Measurements from ENCODE around the gene MPDZ.
"Not testable (repeated sequence)": the region's sequence is repeated elsewhere in the genome, so short reads cannot be mapped to it uniquely, and the experiment has no call there.

MPDZ gene

DNA sequence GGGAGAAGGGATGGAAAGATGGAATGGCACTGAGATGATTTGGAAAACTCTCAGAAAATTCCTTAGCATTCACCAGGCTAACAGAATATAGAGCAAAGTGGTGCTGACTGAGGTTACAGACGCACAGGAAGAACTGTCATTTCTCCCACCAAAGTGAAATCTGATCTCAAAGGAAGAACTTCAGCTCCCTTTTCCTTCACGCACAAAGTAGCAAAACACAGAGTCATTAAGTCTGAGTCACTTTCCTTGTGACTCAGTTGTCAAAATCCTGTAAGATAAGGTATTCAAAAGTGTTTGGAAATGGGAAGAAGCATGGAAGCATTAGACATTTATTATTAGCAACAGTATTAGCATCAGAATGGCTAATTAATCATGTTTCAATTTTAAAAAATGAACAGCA is 11.7 kb downstream of the MPDZ start:
- no peak for DNase-seq (ENCODE audit: low read depth)

DNA sequence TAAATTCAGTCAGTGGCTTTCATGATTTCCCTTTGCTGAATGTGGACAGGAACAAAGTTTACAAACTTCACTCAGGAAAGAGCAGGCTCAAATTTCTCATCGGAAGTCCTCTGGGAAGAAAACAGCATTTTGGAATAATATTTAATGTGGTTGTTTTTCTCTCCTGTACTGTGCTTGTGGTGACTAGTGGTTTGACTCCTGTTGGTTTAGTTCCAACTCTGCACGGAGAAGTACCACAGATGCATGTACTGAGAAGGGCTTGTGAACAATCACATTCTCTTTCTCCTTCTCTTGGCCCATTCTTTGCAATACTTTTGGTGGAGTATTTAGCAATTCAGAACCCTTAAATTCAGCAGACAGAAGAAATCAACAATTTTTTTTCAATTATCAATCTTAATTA is 13.3 kb downstream of the MPDZ start:
- no peak for DNase-seq (ENCODE audit: low read depth)

DNA sequence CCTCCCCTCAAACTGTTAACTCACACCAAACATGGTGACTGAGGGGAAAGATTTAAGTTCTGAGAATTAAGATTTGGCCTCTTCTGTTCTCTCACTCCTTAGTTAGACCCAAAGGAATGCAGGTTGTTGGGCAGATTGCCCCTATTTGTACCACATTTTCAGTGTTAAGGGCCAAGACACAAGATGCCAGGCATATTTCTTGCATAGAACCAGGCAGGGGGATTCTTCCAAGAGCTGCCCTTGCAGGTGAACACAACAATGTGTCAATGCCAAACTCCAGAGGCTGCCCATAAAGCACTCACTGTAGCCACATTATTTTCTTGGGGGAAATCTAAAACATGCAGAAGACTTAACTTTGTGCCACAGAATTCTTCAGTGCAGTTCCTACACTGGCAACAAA is 14.7 kb downstream of the MPDZ start:
- DNase-seq (ENCODE audit: low read depth): no peak

DNA sequence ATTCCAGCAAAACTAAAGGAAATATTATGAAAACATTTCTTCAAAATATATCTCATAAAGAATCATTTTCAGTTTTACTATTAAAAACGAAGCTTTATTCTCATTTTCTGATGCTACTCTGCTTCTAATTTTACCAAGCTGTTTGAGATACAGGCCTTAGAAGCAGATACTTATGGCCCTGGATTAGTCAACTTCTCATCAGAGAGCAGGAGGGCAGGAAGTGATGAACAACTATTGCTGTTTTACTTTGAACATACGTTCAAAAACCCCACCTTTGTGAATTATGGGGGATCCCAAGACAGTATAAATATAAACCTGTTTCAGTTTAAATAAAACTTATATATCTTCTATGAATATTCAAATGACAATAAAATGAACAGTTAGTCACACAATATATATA is 16.0 kb downstream of the MPDZ start:
- no peak for DNase-seq (ENCODE audit: low read depth)

DNA sequence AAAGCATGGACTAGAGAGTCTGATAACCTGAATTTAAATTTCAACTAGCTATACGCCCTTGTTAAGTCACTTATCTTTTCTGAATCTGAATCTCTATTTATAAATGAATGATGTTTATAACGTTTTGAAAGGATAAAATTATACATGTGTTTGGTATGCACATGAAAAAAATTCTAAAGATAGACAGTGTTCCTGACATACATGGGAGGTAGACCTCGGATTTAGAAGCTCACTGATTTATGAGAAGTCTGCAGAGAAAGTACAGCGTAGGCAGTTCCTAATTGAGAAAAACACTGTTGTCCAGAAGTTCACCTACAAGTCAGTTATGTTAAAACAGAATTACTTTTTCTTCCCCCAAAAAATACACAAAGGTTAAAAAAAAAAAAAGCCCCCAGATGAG is 26.6 kb downstream of the MPDZ start:
- no peak for DNase-seq (ENCODE audit: low read depth)

DNA sequence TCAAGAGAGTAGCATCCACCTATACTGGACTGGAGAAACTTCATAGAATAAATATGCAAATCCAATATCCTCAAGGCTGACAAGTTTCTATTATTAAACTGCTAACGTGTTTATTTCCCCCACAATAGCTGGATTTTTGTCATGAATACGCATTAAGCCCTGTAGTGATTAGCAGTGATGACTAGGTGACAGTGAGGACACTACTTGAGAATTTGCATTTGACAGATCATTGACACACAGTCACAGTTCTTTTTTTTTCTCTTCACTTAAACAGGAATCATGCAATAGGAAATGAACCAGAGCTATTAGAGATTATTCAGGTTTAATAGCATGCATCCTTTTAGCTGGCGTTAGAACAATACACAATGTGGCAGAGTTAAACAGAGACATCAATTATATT is 35.3 kb downstream of the MPDZ start:
- no peak for DNase-seq (ENCODE audit: low read depth)

DNA sequence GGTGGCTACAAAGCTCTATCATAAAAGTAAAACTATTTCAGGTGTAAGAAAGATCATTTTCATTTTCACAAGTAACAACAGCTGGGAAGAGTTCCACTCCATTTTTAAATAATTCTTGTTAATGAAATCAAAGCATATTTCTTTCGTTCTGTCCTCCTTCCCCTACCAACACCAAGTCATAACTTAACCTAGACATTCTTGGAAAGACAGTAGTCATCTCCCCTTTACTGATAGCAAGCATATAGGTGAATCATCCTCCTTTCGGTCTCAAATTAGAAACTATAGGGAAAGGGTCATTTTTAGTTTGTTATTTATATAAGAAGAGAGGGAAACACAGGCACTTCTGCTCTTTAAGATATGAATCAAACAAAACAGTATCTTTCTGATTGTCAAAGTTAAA is 38.2 kb downstream of the MPDZ start:
- no peak for DNase-seq (ENCODE audit: low read depth)

DNA sequence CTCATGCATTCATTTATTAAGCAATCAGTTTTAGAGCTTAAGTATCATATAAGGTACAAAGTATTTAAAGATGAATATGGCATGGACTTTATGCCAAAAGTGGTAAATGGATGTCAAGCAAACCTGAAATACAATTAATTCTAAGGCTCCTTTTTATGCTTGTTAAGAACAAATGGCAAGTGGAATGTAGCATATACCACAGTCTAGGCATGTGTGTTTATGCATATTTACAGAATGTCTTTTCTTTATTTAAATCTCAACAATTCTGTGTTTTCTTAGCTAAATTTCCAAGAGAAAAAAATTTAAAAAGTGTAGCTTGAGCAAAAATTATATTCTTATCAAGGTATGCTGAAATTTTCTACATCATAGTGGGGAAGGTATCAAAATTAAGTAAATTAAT is 39.8 kb downstream of the MPDZ start:
- DNase-seq (ENCODE audit: low read depth): no peak

DNA sequence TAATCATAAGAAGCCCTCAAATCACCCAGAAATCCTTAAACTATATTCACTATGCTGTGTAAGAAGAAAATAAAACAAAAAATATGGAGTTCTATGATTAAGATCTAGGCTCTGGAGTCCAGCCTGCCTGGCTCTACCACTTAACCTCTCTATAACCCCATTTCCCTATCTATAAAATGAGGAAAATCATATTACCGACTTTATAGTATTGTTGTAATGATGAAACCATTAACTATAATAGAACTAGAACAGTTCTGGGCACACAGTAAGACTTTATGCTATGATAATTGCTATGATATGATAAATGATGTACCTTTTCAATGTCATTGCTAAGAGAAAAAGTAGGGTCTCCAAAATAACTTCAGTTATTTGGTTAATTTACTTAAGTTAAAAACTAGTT is 40.3 kb downstream of the MPDZ start:
- no peak for DNase-seq (ENCODE audit: low read depth)

DNA sequence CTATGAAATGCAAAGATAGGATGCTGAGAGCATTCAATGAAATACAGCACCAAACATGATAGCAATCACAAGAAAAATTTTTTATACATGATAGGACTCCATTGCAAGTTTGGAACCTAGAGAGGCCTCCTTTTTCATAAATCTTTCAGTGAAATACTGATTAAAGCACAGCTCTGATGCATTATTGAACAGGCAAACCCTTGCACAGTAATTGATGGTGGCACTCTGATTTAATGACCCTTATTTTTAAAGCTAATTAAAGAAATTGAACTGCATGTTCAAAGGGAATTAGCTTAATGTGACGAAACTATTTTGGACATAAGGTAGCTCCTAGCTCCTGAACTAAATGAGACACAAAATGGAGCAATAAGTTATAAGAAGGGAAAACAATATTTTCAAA is 44.6 kb downstream of the MPDZ start:
- DNase-seq (ENCODE audit: low read depth): no peak

DNA sequence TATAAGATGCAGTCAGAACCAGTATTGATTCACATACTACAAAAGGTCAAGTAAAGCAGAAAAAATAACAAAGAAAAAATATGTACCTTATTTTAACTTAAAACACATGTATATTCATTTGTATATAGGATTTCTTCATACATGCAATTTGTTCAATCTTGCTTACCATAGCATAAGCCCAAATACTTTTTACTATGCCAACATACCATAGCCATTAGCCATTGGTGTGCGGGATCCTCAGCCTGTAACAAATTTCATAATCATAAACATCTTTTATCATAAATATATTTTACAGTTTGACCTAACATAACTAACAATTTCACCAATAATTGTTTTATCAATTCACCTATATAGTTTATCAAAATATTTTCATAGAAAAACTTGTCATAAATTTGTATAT is 51.1 kb downstream of the MPDZ start:
- DNase-seq (ENCODE audit: low read depth): no peak

DNA sequence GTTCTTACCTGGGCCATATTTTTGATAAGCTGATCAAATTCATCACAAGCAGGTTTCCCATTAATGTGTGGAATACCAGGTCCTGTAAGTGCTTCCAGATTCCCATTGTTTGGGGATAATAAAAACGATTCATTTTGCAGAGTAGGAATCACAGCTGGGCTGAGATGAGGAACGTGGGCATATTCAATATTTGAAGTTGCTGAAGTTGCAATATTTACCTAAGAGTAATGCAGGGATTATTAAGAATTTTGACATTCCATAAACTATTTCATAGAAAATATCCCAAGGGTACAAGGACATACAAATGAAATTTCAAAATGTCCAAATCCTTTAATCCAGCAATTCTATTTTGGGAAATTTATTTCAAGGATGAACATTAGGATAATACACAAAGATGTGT is 55.1 kb downstream of the MPDZ start:
- no peak for DNase-seq (ENCODE audit: low read depth)

DNA sequence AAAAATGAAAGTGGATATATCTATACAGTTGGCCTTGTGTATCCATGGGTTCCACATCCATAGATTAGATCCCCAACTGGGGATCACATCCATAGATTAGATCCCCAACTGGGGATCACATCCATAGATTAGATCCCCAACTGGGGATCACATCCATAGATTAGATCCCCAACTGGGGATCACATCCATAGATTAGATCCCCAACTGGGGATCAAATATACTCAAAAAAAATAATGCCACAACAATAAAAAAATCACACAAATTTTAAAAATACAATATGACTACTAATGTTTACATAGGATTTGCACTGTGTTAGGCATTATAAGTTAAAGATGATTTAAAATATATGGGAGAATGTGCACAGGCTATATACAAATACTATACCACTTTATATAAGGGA is 56.8 kb downstream of the MPDZ start:
- DNase-seq (ENCODE audit: low read depth): not testable (repeated sequence)

DNA sequence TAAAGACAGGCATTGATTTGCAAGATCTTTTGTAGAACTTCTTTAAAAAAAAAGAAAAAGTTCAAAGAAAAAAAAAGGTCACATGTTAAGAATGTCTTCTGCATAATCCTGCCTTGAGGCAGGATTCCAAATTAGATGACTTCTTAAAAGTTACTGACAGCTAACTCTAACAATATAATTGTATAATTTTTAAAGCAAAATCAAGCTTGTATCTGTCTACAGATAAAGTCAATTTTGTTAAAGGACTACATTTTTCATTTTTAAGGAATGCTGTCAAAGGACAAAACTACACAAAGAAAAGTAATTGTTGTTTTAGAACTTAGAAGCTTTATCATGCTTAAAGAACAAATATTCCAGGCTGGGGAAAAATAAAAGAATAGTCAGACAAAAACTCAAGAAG is 57.8 kb downstream of the MPDZ start:
- DNase-seq (ENCODE audit: low read depth): no peak

DNA sequence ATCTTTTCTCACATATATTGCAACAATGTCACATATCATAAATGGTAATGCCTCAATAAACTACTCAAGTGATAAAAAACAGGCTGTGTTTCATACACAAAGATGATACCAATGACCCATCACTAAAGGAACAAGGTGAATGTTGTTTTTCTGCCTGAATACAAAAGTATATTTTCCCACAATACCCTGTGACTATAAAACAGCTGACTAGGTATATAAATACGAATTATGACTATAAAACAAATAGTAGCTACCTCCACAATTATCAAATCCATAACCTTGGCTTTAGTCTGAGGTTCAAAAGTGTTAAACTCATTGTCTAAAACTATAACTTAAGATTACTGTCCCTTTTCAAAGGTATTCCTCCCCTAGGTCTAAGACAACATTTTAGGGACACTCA is 58.7 kb downstream of the MPDZ start:
- no peak for DNase-seq (ENCODE audit: low read depth)

DNA sequence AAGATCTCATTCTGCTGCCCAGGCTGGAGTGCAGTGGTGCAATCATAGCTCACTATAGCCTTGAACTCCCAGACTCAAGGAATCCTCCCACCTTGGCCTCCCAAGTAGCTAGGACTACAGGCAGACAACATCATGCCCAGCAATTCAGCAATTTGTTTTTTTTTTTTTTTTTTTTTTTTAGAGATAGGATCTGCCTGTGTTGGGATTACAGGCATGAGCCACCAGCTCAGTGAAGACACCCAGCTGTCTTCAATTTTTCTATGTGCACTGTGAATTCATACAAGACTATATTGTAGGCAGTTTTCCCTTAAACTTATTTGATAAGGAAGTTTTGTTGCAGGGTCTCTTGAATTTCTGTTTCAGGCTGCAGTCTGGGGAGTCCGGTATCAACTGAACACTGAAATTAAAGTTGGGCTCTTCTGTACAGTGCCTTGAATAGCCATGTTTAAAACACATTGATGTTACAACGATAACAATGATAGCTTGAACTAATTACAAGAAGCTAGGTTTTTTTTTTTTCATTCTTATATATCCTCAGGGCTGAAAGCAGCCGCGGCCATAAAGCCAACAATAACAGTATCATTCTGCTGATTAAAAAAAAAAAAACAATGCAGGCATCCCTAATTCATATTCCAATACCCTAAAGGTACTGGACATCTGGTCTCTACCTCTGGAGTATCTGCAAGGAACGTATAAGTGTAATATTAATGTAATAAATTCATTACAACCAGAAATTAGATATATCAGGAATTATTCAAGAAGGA is 63.5 kb downstream of the MPDZ start:
- DNase-seq (ENCODE audit: low read depth): no peak

DNA sequence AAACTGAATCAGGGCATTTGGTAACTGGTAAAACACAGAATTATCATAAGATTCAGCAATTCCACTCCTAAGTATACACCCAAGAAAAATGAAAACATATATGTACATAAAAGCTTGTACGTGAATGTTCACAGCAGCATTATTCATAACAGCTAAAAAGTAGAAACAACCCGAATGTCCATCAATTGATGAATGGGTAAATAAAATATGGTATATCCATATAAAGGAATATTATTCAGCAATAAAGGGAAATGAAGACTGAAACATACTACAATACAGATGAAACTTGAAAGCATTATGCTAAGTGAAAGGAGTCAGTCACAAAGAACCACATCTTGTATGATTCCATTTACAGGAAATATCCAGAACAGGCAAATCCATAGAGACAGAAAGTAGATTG is 65.5 kb downstream of the MPDZ start:
- DNase-seq (ENCODE audit: low read depth): no peak

DNA sequence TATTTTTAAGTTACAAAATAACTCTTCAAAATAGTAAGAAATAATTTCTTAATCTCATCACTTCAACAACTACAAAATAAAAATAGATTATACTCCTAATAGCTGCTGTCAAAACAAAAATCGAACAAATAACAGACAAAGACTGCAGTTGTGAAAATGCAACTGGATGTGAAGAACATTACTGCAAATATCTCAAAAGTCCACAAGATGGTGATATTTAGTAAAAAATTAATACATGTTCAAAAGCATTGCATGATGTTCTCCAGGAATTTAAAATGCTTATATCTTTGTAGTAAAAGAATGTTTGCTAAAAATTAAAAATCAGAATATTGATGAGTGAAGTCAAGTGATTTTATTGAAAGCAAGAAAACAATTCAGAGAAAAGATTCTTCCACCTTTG is 66.2 kb downstream of the MPDZ start:
- no peak for DNase-seq (ENCODE audit: low read depth)

DNA sequence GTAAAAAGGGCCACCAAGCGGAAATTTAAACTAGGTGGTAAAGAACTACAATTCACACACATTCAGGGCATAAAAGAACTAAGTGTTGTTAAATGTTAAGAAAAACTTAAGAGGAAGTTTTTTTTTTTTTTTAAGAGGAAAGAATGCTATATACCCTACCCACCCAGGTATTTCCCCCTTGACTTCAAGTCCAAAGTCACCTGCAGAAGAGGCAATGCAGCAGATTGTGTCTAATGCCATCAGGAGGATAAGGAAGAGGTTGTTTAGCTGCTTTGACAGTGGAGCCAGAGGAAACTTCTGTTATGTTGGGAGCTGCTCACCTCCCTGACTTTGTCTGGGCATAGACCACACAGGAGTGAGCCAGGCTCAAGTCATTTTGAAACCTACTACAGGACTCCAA is 69.2 kb downstream of the MPDZ start:
- DNase-seq (ENCODE audit: low read depth): no peak

DNA sequence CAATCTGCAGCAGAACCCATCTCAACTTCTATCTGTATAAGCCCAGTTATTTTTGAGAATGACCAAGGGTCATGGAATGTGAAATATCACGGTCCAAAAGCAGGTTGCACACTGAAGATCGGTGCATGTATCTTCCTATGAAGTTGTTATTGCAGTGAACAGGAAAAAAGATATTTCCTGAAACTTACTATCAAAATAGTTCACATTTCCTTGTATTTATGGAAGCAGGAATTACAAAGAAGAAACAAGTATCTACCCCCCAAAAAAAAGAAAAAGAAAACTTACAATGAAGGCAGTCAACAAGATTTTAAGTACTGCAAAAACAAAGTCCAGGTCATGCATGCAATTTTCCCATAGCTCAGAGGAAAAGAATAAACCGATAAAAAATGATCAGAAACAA is 70.0 kb downstream of the MPDZ start:
- no peak for DNase-seq (ENCODE audit: low read depth)

DNA sequence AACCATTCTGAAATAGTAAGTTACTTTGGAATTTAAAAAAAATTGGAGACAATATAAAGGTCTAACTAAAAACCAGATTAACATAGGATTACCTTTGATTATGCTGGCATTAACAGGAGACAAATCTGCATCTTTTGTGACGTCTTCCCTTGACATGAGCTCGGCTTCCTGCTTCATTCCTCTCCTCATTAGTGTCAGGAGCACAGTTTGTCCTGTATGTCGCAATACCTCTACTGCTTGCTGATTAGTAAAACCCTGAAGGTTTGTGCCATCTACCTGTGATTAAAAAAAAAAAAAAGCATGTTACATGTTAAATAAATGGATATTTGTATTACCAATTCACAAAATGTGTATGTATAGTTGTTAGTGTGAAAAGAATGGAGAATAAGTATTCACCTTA is 73.7 kb downstream of the MPDZ start:
- DNase-seq (ENCODE audit: low read depth): no peak

DNA sequence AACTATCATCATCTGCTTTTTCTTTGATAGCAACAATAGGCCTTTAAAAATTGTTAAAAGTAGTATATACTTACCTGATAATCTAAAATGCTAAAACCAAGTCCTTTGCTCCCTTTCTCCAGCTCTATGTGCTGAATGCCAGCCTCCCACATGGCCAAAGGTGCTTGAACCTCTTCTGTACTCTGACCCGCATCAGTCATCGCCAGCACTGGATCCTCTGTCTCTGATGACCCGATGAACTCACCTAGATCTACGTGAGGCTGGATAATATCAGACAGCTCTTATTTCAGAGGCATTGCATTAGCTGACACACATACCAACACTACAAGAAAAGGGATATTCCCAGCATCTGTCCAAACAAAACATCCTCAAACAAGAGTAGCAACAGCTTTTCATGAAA is 89.5 kb downstream of the MPDZ start:
- no peak for DNase-seq (ENCODE audit: low read depth)

DNA sequence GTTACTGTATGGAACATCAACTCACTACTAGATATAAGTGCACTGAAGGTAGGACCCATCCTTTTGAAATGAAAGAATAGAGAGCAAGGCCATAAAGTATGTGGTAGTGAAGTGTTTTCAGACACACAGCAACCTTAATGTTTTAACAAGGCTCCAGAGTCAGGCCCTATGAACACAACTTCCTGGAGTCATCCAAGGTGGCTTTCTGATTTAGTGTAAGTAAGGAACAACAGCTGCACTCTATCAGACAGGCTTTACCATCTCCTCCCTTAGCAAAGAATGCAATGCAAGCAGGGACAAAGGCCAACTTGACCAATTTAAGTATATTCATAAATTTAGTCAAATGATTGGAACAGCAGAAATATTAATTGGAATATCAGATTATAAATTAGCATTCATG is 90.1 kb downstream of the MPDZ start:
- no peak for DNase-seq (ENCODE audit: low read depth)

DNA sequence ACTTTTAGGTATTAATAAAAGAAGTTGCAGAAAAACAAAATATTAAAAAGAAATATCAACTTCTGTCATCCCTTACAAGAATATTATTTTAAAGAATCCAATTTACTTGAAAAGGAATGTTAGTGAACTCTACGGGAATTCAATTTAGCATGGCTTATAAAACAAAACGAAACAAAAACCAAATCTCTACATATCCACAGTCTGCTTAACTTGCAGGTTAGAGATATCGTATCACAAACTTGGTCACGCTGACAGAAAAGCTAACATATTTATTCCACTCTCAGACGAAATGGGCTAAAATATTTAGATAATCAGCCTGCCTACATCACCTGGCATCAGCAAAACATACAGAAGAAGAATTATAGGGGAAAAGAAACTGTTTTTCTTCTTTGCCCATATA is 92.7 kb downstream of the MPDZ start:
- DNase-seq (ENCODE audit: low read depth): no peak

DNA sequence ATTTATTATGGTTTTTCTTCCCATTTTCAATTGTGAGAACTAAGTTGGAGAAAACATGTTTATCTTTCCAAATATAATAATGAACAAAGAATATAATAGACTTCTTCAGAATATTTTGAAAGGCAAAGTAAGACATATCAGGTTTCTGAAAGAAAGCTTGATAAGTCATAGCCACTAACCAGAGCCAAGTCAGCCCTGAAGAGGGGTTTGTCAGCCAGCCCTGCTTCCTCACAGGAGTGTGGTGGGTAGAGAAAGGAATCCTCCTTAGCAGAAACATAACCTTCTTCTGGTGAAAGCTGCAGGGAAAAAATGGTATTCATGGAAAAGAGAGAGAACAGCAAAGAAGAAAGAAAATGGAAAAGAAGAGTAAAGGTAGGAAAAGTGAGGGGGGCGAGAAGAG is 93.4 kb downstream of the MPDZ start:
- DNase-seq (ENCODE audit: low read depth): no peak
